Measurements from ENCODE around the gene EHBP1.

EHBP1 gene

GRCh38 chr2:62895632-62896009 is 190.1 kb downstream of the EHBP1 start:
- no peak for DNase-seq

GRCh38 chr2:62897187-62897827 is 191.8 kb downstream of the EHBP1 start:
- no peak for DNase-seq

- no peak for DNase-seq
Measured at GRCh38 chr2:62904344-62904743, 198.8 kb downstream of the EHBP1 start.

- DNase-seq, result no peak
Measured at GRCh38 chr2:62908145-62908544, 202.6 kb downstream of the EHBP1 start.

DNA sequence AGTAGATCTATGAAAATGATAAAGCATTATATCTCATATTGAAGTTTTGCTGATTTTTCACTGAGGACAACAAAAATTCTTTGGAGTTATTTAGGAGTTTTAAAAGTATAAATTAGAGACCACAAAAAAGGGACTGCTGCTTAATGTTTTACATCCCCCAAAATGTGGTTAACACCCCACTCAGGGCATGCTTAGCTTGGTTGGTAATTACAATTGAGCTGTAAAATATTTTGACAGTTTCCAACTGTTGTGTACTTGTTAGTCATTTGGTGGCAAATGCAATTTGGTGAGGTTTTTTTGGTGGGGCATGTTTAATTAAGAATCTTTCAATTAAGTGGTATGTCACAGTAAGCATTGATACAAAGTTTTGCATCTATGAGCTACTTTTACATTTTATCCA is 207.8 kb downstream of the EHBP1 start:
- no peak for DNase-seq

GRCh38 chr2:62919041-62919440 is 213.5 kb downstream of the EHBP1 start:
- DNase-seq, result no peak

DNA sequence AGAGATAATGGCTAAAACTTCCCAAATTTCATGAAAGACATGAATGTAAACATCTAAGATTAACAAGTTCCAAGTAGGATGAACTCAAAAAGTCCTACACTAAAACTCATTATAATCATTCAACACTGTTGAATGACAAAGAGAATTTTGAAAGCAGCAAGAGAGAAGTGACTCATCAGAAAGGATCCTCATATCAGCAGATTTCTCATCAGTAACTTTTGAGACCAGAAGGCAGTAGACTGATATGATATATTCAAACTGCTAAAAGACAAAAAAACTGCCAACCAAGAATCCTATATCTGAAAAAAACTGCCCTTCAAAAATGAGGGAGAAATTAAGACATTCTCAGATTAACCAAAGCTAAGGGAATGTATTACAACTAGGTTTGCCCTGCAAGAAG is 214.6 kb downstream of the EHBP1 start:
- no peak for DNase-seq

DNA sequence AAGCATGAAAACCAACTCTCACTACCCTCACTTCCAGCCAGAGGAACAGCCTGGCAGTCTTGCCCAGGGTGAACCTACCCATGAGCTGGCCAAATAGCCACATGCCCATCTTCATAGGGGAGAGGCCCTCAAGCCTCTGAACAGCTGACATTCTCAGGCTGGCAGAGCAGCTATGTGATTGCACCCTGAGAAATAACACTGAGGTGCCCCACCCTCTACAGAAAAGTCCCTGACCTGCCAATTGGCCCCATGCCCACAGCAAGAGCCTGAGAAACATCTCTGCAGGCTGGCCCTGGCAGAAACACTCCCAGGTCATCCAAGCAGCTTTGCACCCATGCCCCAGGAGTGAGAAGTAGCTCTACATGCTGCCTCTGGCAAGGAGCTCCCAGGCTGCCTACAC is 217.7 kb downstream of the EHBP1 start:
- DNase-seq, result no peak

DNA sequence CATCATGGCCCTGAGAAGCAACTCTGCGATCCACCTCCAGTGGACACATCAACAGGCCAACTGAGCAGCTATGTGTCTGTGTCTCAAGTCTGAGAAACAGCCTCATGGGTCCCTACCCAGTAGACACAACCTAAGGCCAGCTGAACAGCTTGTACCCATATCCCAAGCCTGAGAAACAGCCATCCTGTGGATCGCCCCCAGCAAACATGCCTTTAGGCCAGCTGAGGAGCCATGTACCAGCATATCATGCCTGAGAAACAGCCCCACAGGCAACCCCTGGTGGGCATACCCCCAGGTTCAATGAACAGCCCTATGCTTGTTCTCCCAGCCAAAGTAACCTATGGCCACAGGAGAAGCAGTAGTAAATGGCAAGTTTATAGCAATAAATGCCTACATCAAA is 218.4 kb downstream of the EHBP1 start:
- no peak for DNase-seq

DNA sequence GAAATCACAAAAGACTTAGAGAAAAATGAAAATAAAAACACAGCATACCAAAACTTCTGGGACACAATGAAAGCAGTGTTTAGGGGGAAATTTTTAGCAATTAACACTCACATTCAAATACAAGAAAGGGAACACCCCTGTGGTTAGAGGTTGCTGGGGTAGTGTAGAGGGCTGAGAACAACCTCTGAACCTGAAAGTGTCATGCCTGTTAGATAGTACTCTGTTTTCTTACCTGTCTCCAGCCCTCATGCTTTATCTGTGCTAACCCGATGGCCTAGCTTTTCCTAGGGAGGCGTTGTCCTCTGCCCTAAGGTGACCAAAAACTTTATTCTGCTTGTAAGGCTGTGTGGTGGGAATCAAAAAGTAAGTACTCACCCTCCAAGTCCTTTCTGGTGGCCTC is 222.5 kb downstream of the EHBP1 start:
- DNase-seq, result no peak

- no peak for DNase-seq
Measured at GRCh38 chr2:62931536-62931935, 226.0 kb downstream of the EHBP1 start.

DNA sequence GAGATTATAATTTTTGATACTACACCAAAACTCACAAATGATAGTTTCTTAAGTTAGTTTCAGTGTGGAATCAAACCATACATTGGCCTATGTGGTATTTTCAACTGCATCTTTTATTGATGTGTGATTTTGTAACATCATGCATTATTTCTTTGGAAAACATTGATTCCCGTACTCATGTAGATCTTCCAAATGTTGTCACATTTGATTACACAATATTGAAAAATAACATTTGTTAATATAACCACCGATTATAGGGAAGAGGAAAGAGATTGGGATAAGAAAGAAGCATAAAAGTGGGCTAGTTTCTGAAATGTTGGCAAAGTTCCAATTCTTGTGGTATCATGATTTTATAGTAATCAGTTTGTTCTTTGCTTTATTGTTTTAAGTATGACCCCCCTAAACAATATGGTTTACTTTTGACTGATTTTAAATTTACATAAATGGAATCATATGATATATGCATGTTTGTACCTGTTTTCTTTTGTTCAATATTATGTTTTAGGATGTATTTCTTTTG is 227.9 kb downstream of the EHBP1 start:
- DNase-seq, result no peak

DNA sequence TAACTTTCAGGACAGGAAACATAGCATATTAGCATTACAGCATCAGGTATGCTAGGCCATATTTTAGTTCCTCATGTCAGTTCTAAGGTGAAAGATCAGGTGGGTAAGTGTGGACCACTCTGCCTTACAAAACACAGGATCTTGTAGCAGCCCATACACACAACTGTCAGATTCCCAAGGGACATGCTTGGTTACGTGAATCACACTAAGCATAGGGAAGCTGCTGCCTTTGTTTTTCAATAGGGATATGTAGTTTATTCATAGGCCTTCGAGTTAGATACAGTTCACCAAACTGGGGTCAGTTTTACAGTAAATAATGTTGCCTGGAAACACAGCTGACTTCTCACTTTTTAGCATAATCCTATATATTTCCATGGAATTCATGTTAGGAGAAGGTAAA is 229.0 kb downstream of the EHBP1 start:
- DNase-seq, result no peak

- DNase-seq, result no peak
Measured at GRCh38 chr2:62938126-62938525, 232.6 kb downstream of the EHBP1 start.

- DNase-seq, result no peak
Measured at GRCh38 chr2:62939735-62940491, 234.4 kb downstream of the EHBP1 start.

GRCh38 chr2:62940697-62941096 is 235.2 kb downstream of the EHBP1 start:
- no peak for DNase-seq

- no peak for DNase-seq
Measured at GRCh38 chr2:62941413-62941812, 235.9 kb downstream of the EHBP1 start.

DNA sequence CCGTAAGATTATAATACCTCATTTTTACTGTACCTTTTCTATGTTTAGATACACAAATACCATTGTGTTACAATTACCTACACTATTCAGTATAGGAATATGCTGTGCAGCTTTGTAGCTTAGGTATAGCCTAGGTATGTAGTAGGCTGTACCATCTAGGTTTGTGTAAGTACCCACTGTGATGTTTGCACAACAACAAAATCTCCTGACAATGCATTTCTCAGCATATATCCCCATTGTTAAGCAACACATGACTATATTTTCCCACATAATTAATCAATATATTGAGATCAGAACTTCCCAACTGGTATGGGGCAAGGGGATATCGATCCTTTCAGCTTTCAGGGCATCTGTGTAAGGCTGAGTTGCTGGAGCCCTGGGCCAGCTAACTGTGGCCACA is 238.8 kb downstream of the EHBP1 start:
- no peak for DNase-seq

GRCh38 chr2:62947403-62947802 is 241.9 kb downstream of the EHBP1 start:
- no peak for DNase-seq

GRCh38 chr2:62956651-62957050 is 251.1 kb downstream of the EHBP1 start:
- DNase-seq, result no peak

DNA sequence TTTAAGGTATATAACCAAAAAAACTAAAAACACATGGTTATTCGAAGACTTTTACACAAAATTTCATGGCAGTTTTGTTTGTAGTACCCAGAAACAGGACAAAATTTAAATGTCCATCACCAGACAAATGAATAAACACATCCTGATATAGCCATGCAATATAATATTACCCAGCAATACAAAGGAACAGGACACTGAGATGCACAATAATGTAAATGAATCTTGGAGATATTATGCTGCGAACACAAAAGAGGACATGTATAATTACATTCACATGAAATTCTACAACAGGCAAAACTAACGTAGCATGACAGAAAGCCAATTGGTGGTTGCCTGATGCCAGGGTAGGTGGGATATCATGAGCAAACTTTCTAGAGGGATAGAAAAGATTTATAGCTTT is 252.7 kb downstream of the EHBP1 start:
- DNase-seq, result no peak

DNA sequence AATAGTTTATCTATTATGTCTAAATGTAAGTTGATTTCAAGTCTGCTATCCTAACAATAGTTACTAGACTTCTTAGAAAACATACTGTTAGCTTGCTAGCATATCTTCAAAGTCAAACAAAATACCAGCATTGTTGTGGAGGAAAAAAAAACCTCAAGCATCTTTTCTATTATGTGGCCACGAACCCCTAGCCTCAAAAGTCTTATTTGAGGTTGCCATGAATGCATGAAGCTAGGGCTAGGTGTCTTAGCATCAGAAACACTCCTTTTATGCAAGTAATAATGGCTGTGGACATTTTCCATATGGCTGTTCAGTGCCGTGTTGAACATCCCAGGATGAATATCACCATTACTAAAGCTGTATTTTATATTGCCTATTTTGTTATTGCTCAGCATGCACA is 258.5 kb downstream of the EHBP1 start:
- no peak for DNase-seq

DNA sequence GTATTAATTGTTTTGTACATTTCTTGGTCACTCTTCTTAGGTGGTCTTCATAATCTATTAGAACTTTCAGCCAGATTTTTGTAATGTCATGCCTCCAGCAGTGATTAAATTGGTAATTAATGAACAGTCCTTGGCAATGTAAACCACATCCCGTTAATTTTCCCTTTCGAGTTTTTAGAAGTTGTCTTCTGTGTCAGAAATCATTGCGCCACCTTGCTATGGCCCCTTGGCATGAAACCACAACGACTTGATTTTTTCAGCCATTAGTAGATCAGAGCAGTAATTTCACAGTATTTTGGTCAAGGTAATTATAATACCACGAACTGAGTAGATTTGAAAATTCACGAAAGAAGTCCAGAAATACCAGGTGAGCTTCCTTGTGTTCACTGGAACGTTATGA is 259.2 kb downstream of the EHBP1 start:
- DNase-seq, result no peak

- DNase-seq, result no peak
Measured at GRCh38 chr2:62966991-62967390, 261.5 kb downstream of the EHBP1 start.

GRCh38 chr2:62968168-62968567 is 262.7 kb downstream of the EHBP1 start:
- DNase-seq, result no peak
